Endothelial cell of hepatic sinusoid (primary cell): Measurements from ENCODE around the gene KPTN.
"Not testable (repeated sequence)": the region's sequence is repeated elsewhere in the genome, so short reads cannot be mapped to it uniquely, and the experiment has no call there.

Experiments used
- in situ Hi-C: cut with HindIII; loops from 2 replicates; pipeline ENCODE4 v1.10.0; 2017; ENCODE audit warnings: low sequenced_read_pairs

KPTN gene

DNA sequence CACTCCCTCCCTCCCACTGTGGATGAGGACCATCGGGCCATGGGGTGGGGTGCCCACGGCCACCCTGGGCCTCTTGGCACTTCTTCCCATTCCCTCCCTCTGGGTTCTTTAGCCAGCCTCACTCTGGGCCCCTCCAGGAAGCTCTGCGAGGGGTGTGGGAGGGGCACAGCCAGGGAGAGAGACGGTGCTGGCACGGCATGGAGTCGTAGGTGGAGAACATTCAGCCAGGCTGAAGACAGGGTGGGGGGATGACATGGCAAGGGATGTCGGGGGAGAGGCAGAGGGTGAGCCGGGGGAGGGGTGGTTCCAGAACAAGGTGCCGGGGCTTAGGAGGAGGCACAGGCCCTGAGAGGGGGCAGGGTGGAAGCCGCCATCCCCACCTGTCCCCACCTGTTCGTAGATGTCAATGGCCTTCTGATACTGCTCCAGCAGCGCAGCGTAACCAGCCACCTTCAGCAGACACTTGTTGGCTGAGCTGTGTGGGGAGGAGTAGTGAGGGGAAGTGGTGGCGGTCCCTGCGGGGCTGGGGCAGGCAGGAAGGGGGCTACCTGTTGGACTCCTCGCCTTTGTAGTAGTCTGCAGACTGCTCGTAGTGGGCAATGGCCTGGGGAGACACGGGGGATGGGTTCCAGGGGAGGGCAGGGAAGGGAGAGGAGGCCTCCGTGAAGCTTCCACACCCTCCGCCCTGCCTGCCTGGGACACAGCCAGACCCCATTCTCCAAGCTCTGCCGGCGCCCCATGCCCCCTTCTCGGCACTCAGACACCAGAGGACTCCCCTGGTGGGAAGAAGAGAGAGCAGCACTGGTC is 8.8 kb upstream of the KPTN start:
- in situ Hi-C loops = loop anchor here (5.0 kb wide), 3 partner anchors 65 to 170 kb away; no protein-coding TSS in a partner anchor

DNA sequence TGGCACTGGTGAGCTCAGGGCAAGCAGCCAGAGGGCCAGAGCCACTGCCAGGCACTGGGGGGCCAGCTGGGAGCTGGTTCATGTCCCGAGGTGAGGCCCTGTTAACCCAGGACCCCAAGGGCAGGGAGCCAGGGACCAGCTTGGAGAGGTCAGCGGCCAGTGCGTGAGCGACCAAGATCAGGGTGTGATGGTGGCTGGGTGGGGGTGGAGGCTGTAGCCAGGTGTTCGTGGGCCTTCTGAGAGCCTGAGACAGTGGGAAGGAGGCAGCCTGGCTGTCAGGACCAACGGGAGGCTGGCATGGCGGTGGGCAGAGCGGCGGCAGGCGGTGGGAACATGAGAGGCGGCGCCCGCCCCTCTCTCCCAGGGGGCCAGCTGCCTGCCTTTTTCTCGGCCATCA is 8.1 kb upstream of the KPTN start:
- in situ Hi-C loops = loop anchor here (5.0 kb wide), 3 partner anchors 65 to 170 kb away; no protein-coding TSS in a partner anchor

DNA sequence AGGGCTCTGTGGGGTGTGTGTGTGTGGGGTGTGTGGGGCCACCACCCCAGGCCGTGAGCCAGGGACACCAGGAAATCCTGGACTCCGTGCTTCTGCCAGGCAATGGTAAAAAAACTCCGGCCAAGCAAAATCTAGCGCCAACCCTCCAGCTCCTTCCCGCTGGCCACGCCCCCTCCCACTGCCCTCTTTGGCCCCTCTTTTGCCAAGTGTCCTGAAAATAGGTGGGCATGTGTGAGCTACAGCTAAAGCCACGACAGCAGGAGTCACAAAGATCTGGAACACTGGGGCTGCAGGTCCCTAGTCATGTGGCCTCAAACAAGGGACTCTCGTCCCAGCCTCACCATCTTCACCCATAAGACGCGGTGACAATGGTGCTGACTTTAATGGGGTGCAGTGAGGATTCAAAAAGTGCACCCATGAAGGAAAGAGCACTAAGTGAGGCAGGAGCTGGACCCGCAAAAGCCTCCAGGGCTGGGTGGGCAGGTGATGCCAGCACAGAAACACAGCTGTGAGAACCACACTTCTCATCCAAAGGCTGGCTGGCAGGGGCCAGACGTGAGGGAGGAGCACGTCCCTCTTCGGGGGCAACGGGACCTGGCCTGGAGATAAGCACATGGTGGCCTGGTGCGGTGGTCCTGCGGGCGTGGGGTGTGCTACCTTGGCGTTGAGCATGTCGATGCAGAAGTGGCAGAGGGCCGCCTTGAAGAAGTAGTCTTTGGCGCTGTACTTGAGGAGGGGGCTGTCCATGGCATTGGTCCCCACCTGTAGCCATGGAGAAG is 7.5 kb upstream of the KPTN start:
- in situ Hi-C loops = loop anchor here (5.0 kb wide), 3 partner anchors 66 to 171 kb away; no protein-coding TSS in a partner anchor

DNA sequence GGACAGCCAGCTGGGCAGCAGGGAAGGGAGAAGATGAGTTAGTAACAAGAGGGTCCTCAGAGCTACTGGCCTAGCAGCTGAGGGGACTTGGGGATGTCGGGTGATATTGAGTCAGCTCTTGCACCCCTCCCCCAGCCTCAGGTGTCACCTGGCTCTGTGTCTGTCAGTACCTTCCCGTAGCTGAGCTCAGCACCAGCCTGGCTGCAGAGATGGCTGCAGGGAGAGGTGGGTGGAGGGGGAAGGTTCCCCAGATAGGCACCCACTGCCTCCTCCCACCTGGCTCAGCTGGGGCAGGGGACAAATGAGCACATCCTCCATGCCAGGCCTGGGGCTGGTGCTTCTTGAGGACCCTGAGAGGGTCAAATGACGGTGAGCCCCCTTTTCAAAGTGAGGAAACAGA is 6.8 kb upstream of the KPTN start:
- in situ Hi-C loops = loop anchor here (5.0 kb wide), 3 partner anchors 66 to 171 kb away; no protein-coding TSS in a partner anchor

DNA sequence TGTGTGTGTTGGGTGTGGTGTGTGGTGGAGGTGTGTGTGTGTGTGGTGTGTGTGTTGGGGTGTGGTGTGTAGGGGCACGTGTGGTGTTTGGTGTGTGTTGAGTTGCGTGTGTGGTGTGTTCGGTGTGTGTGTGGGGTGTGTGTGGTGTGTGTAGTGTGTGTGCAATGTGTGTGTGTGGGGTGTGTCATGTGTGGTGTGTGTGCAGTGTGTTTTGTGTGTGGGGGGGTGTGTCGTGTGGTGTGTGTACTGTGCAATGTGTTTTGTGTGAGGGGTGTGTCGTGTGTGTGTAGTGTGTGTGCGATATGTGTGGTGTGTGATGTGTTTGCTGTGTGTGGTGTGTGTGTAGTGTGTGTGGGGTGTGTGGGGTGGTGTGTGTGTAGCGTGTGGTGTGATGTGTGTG is 6.0 kb upstream of the KPTN start:
- in situ Hi-C loops = loop anchor here (5.0 kb wide), 3 partner anchors 67 to 172 kb away; no protein-coding TSS in a partner anchor

DNA sequence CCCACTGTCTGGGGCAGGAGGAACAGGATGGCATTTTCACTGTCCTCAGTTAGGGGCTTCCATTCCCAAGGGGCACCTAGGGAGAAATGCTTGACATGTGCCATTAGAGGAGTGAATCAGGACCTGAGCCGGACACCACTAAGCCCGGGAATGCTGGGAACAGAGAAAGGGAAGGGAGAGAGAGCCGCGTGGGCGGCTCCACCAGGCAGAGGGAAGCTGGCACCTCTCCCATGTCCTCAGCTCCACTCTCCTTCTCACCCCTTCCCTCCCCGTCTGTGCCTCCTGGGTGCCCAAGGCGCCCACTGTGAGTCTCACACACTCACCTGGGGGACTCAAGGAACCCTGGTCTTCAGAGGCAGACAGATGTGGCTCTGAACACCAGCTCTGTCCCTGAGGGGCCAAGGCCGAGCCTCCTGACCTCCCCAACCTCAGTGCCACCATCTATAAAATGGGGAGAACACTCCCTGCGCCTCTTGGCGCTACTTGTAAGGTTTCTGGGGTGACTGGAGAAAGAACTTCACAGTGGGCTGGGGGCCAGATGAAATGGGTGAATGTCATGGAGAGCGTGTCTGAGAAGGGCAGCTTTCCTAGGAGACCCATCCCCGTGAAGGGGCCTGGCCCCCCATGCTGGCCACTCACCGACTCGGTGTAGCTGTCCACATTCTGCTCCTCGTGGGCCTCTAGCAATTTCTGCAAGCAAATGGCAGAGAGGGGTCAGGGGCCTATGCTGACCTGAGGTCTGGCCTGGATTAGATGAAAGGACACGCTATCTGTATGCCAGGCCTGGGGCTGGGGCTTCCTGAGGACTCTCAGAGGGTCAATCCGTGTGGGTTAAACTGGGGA is 5.3 kb upstream of the KPTN start:
- in situ Hi-C loops = no loop called here

DNA sequence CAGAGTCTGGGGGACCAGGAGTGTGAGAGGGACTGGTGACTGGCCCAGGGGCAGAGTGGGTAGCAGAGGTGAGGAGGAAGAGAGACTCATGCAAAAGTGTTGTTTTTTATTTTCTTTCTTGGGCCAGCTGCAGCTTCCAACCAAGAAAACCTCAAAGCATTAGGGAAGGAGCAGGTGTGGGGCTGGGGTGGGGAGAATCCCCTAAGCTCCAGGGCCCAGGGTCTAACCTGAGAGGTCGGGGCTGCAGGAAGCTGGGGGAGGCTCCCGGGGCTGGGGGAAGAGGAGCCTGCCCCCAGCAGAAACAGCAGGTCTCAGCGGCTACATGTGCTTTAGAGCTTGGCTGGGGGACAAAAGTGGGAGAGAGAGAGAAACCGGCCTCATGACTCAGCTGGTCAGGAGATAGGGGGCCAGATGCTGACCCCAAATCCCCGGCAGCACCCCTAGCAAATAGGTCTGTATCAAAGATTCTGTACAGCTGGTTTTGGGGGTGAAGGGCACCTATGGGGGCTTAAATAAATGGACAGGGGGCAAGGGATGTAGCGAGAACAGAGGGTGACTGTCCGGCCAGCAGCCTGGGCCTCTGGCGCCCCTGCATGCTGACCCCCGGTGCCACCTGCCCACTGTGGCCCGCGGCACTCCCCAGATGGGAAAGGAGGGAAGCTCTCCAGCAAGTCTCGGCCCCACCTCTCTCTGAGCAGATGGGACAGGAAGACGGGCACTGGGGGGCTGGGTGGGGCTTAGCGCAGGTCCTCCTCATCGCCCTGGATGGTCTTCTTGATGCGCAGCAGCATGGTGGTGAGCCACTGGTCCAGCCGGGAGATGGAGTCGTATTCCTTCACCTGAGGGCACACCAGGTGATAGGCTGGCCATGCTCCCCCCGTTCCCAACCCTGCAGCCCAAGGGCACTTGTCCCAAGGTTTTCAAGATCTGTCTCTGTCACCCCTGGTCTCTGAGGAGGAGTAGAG is 3.8 kb upstream of the KPTN start:
- in situ Hi-C loops = no loop called here

DNA sequence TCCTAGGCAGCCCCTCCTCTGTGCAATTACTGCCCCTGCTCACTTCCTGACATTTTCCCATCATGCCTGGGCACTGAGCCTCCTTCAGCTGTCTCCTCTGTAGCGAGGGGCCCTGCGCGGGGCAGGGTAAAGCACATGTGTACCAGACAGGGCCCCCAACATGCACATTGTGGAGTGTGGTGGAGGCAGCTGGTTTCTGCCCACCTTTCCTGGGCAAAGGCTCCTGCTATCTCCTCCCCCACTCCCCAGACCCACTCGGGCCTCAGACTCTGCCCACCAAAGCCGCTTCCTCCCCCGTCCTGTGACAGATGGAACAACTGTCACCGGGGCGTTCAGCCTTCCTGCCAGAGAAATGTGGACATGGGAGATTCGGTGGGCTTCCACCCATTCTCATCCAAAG is 2.9 kb upstream of the KPTN start:
- in situ Hi-C loops = no loop called here

DNA sequence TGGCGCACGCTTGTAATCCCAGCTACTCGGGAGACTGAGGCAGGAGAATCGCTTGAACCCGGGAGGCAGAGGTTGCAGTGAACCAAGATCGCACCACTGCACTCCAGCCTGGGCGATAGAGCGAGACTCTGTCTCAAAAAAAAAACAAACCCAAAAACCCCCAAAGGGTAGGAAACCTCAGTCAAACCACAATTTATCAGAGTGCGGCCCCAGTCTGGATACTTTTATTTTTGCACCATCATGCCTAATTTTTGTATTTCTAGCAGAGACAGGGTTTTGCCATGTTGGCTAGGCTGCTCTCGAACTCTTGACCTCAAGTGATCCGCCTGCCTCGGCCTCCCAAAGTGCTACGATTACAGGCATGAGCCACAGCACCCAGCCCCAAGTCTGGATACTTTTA is 2.2 kb upstream of the KPTN start:
- in situ Hi-C loops = not testable (repeated sequence)

DNA sequence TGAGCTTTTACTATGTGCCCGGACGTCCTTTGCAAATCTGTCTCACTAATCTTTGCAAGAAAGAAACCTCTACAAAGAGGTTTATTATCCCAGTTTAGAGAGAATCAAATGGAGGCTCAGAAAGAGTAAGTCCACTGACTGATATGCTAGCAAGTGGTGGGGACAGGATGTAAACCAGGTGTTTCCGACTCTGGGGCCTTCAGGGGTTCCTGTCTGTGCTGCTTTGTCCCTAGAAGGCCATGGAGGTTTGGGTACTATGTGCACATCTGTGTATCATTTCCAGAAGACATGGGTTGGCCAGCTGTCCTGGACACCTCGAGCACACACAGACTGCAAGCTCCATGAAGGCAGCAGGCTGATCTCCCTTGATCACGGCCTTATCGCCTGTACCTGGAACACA is 1.2 kb upstream of the KPTN start:
- in situ Hi-C loops = no loop called here

DNA sequence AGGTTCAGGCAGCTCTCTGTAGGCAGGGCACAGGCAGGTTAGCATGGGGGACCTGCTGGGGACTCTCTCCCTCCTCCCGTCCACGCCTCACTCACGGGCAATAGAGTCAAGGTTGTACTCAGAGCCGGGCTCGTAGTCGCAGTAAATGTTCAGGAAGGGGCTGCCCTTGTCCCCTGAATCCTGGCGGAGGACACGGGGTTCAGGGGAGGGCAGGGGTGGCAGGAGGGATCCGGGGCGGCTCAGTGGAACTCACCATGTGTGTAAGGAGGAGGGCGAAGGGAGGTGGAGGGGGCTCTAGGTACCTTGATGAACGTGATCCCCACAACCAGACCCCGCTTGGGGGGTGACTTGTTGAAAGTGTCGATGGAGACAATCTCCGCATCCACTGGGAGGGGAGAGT is 819 bp downstream of the KPTN start:
- in situ Hi-C loops = no loop called here

DNA sequence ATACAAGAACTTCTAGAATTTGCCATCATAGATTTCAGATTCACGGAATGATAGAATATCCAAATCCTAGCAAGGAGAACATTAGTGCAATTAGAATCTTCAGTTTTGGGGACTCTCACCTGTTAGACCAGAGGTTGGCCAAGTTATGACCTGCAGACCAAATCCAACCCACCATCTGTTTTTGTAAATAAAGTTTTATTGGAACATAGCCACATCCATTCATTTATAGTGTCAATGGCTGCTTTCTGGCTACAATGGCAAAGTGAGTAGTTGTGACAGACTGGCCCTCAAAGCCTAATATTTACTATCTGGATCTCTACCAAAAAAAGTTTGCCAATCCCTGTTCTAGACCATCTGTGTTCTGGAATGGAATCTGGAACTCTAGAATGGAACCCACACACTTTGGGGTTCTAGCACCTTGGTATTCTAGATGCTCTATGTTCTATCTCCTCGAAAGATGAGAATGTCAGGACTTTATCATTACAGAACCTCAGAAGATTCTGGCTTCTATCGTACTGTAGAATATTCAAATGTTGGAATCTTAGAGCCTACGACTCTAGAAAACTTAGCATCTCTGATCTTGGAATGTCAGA is 2.5 kb downstream of the KPTN start:
- in situ Hi-C loops = no loop called here

DNA sequence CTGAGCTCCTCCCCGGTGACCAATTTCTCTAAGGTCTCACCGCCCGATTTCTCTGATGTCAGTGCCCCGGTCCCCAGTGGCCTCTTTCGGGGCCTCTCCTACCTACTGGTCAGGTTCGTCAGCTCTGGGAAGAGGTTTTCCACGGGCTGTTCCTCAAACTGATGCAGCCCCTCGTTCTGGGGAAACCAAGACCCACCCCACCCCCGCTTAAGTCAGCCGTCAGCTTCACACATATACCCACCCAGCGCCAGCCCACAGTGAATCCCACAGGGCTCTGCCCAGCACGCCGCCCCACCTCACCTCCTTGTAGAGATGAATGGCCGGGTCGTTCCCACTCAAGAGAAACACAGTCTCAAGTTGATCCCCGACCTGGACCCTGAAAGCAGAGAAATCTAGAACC is 3.4 kb downstream of the KPTN start:
- in situ Hi-C loops = no loop called here

DNA sequence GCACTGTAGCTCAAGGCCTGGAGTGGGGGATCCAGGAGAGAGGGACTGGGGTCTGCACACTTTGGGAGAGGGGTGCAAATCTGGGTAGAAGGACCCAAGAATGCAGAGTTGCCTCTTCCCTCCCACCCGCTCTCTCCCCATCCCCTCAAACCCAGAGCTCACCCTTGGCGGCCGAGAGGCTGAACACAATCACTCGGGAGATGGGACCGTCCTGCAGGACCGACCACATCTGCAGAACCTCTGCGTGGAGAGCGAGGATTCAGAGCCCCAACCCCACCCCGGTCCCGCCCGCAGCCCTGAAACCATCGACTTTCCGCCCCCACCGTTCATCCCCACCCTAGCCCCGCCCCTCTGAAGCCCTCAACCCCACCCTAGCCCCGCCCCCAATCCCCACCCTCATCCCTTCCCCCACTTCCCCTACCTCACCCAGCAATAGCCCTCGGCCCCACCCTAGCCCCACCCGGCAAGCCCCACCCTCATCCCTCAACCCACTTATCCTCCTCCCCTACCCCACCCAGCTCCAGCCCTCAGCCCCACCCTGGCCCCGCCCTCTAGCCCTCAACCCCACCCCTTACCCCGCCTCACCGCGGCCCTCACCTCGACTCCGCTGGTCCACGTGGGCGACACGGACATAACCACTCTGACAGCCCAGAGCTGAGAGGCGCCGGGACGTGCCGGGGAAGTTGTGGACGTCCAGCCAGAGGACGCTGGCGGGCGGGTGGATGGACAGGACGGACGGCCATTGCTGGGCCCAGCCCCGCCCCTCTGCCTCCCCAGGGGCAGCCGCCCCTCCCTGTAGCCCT is 4.1 kb downstream of the KPTN start:
- in situ Hi-C loops = no loop called here

DNA sequence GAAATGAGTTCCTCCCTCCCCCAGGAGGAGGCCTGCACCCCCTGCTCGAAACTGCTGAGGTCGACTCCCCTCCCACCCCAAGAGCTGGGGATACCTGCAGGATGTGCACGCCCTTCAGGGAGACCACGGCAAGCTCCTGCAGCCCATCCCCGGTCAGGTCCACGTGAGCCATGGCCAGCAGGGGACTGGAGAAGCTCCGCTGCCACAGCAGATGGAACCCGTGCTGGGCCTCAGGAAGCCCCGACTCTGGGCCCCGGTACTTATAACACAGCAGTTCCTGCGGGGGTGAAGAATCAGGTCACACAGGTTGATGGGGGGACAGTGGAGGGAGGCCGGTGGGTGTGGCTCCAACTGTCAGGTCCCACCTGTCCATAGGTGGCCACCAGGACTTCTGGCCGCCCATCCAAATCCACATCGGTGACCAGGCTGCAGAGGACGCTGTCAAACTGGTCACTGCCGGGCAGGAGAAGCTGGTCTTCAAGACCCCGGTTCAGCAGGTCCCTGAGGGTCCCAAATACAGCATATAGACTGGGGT is 7.5 kb downstream of the KPTN start:
- in situ Hi-C loops = no loop called here

DNA sequence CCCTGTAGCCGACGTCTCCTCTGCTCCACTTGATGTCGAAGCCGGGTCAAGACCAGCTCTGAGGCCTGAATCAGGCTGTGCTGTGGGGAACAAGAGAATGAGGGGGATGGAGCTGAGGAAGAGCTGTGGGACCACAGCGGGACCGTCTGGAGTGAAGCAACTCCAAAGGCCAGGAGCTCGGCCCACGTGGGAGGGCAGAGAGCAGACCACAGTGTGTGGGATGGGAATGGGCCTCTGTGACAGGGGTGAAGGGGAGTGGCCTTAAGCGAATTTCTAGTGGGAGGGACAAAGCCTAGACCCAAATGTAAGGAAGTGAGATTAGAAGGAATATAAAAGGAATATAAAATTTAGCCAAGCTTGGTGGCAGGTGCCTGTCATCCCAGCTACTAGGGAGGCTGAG is 8.6 kb downstream of the KPTN start:
- in situ Hi-C loops = no loop called here

DNA sequence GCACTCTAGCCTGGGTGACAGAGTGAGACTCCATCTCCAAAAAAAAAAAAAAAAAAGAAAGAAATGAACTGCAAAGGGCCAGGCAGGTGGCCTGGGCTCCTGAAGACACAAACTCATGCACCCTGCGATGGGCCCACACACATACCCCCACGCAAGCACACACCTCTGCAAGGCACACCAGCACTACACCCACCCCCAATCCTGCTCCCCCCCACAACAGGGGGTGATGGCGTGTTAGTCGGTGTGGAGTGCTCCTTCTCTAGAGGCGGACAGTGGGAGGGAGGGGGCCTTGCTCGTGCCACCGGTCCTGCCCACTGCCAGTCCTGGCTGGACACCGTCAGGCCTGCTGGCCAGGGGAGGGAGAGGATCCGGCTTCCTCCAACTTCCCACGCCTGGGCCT is 10.7 kb downstream of the KPTN start:
- in situ Hi-C loops = no loop called here

DNA sequence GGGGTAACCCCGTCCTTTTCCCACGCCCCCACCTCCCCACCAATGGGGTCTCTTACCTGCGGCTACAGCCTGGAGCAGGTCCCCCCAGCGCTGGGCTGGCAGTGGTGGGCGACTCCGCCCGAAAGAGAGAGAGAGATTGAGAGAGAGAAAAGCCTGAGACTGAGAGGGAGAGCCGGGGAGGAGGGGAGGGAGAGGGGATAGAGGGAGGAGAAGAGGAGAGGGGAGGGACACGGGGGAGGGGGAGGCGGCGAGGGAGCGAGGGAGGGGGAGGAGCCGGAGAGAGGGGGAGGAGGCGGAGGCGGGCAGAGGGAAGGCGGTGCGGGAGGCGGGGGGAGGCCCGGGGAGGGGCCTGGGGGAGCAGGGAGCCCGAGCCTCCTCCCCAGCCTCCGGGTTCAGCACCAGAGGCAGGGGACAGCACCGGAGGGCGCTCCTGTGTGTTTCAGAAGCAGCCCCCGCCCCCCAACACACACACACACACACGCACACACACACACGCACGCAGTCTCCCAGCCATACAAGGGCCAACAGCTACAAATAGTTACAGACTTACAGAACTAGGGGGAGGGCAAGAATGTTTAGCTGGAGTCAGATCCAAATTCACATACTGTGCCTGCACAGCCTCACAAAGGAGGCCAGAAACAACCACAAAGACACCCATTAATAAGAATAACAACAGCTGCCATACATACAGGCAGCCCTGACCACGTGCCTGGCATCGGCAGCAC is 12.1 kb downstream of the KPTN start, which contains the start of gene SLC8A2:
Gene SLC8A2 (minus strand): TSS at position 161 of the 725 bp plus-strand sequence. CDS start 5,490 bp downstream, outside the sequence.
- in situ Hi-C loops = no loop called here
